Fibroblast of lung (primary cell): ENCODE results near the gene ZNF580. TPM values are rescaled to one million over a fixed set of nuclear protein-coding genes. Genes with fewer than 3 reads are reported as not detected.

Source experiments
- DNase-seq, 2 donors: peaks; one replicate each; pipeline versions ENCODE4 v3.0.0 to v3.0.0-alpha.2; 2010; ENCODE audit warnings: low read depth in 2 of 2
- H2AFZ ChIP-seq: 2 replicates; pipeline ENCODE4 v1.5.1; 2012; ENCODE audit warnings: low read length, control low read depth, inconsistent platforms
- H3K27ac ChIP-seq: 2 replicates; pipeline ENCODE4 v1.5.1; 2011; ENCODE audit warnings: low read length, control low read depth; ENCODE audit not compliant: insufficient read depth
- H3K27me3 ChIP-seq: 2 replicates; pipeline ENCODE4 v1.5.1; 2011; ENCODE audit warnings: mild to moderate bottlenecking, low read length; ENCODE audit not compliant: control insufficient read depth, insufficient read depth
- H3K36me3 ChIP-seq: 2 replicates; pipeline ENCODE4 v1.5.1; 2011; ENCODE audit warnings: low read length; ENCODE audit not compliant: control insufficient read depth, insufficient read depth
- H3K4me1 ChIP-seq: 2 replicates; pipeline ENCODE4 v1.5.1; 2011; ENCODE audit warnings: low read length; ENCODE audit not compliant: control insufficient read depth, insufficient read depth; ENCODE audit errors: extremely low read depth
- H3K4me2 ChIP-seq: 2 replicates; pipeline ENCODE4 v1.5.1; 2011; ENCODE audit warnings: low read length, control low read depth; ENCODE audit not compliant: insufficient read depth; ENCODE audit errors: extremely low read depth
- H3K4me3 ChIP-seq, 4 experiments: fragments of 200-600 bp in 1 of 4; sonication (generic) in 1 of 4; replicated peaks in 1 of 4; 2 replicates each; pipeline ENCODE4 v1.5.1; 2011 to 2016; ENCODE audit warnings: low read length in 4 of 4, low read depth in 3 of 4, mild to moderate bottlenecking in 3 of 4, control low read depth in 2 of 4, inconsistent platforms in 1 of 4, mixed read lengths in 1 of 4; ENCODE audit not compliant: insufficient read depth in 1 of 4; ENCODE audit errors: control extremely low read depth in 1 of 4
- H3K79me2 ChIP-seq: 2 replicates; pipeline ENCODE4 v1.5.1; 2012; ENCODE audit warnings: mild to moderate bottlenecking, low read length, inconsistent platforms; ENCODE audit not compliant: control insufficient read depth, insufficient read depth
- H3K9ac ChIP-seq: 2 replicates; pipeline ENCODE4 v1.5.1; 2011; ENCODE audit warnings: mild to moderate bottlenecking, low read length, control low read depth; ENCODE audit not compliant: insufficient read depth
- H3K9me3 ChIP-seq: 2 replicates; pipeline ENCODE4 v1.5.1; 2012; ENCODE audit warnings: low read depth, low read length; ENCODE audit not compliant: control insufficient read depth, insufficient read depth
- H4K20me1 ChIP-seq: 2 replicates; pipeline ENCODE4 v1.5.1; 2011; ENCODE audit warnings: low read length; ENCODE audit not compliant: control insufficient read depth, insufficient read depth; ENCODE audit errors: extremely low read depth
- CTCF ChIP-seq, 2 donors: IDR thresholded peaks in 1 of 2; conservative IDR thresholded peaks in 1 of 2; 1 replicate in 1 of 2; 2 replicates in 1 of 2; pipeline ENCODE4 v1.5.1; 2011 to 2012; ENCODE audit warnings: low read length in 2 of 2, control low read depth in 1 of 2, inconsistent platforms in 1 of 2, low read depth in 1 of 2, mild to moderate bottlenecking in 1 of 2
- EZH2 ChIP-seq: IDR thresholded peaks from 2 replicates; pipeline ENCODE4 v1.5.1; 2012; ENCODE audit warnings: low read length, control low read depth, mild to moderate bottlenecking; ENCODE audit errors: missing control alignments
- polyA minus RNA-seq: library from RNA; depleted of rRNA, polyadenylated mRNA; stranded (reverse); fragments of >200 nt; gene quantifications from 2 replicates; pipeline ENCODE4 v1.2.3, GENCODE V29; 2011; ENCODE audit warnings: low replicate concordance
- polyA plus RNA-seq, 2 donors: library from polyadenylated mRNA; depleted of rRNA in 1 of 2; stranded (reverse) in 1 of 2; unstranded in 1 of 2; fragments of >200 nt; gene quantifications; 2 replicates each; pipeline ENCODE4 v1.2.1, GENCODE V29; 2011 to 2012; ENCODE audit warnings: missing spikeins in 1 of 2
- total RNA-seq: library from RNA; depleted of rRNA; stranded (reverse); fragments of >200 nt; gene quantifications from 2 replicates; pipeline ENCODE4 v1.2.1, GENCODE V29; 2014

Gene ZNF580
- 3.3 and 4.1 TPM in 2 replicates for total RNA-seq
- polyA plus RNA-seq = 7.2 and 10.9 TPM in 2 replicates
- 43.9 and 54.1 TPM in 2 replicates for polyA plus RNA-seq (2012)
- polyA minus RNA-seq = 59.2 and 75.6 TPM in 2 replicates

DNA sequence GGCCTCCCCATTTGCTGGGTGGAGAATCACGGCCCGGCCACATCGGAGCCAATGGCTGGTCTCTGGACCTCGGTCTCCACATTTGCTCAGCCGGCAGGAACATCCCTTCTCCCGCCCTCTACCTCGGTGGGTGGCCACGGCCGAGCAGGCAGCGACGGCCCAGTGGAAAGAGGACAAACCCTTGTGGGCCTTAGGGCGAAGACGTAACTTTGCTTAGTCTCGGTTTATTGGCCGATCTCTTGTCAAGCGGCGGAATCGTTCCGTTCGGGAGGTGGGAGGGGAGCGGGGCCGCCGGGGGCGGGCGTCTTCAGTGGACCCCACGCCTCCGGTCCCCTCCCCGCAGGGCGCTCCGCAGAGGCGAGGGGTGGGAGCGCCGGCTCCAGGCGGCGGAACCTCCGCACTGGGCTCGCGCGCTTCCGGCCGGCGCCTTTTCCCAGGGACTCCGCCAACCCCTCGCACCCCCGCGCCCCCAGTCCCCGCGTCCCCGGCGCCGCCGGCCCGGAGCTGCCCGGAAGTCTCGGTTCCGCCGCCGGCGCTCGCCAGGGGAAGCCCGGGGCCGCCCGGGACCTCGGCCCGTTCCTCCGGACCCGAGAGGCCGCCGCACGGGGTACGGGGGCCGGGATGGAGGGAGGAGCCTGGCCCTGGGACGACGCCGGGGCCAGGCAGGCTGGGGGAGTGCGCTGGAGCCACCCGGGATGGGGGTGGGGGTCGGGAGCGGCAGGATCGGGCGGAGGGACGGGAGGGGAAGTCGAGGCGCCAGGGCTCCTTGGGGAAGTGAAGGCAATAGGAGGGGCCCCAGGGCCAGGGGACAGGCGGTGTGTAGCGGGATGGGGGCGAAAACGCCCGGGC is at the start of gene ZNF580:
Gene ZNF580 (plus strand): TSS at position 426 of the 849 bp plus-strand sequence. CDS start 1,507 bp downstream, outside the sequence.
- peak within 1 kb of the TSS; percentile 88 for H3K4me2 ChIP-seq
- no peak for TF ChIP-seq EZH2
- TF ChIP-seq CTCF (conservative IDR thresholded peaks at IDR 0.05 in 1 of 2, IDR thresholded peaks at IDR 0.05 in 1 of 2; ENCODE audit: low read depth in 1 of 2, low read length in 2 of 2) = no peak
- no peaks in the 10 kb centered on the region for H3K9me3 ChIP-seq
- H3K79me2 ChIP-seq = peaks cover 59% of the 10 kb centered on the region
- H3K36me3 ChIP-seq = peaks cover 17% of the 10 kb centered on the region
- peaks cover 20% of the 10 kb centered on the region for H3K4me1 ChIP-seq
- peak within 1 kb of the TSS; percentile 31 for H2AFZ ChIP-seq
- no peaks in the 10 kb centered on the region for H4K20me1 ChIP-seq
- H3K27ac ChIP-seq = peak within 1 kb of the TSS; percentile 66
- H3K27me3 ChIP-seq = no peaks in the 10 kb centered on the region
- H3K9ac ChIP-seq = peak within 1 kb of the TSS; percentile 77
- DNase-seq = peak; percentile 80 to 91
- peak within 1 kb of the TSS; percentile 74 to 92 (median 85) for H3K4me3 ChIP-seq

GRCh38 chr19:55591555-55591954 is 49.2 kb upstream of the ZNF580 start:
- Histone ChIP-seq H3K9me3 (no peaks in the 10 kb centered on the region), H3K9ac (no peak overlapping the region), H3K36me3 (peaks cover 14% of the 10 kb centered on the region), H2AFZ (no peak overlapping the region), H4K20me1 (no peaks in the 10 kb centered on the region), H3K4me1 (peaks cover 5% of the 10 kb centered on the region), H3K4me2 (no peak overlapping the region), H3K27ac (no peak overlapping the region), H3K79me2 (no peaks in the 10 kb centered on the region), H3K4me3 (no peak overlapping the region), H3K27me3 (no peaks in the 10 kb centered on the region)
- no peak for TF ChIP-seq CTCF (conservative IDR thresholded peaks at IDR 0.05 in 1 of 2, IDR thresholded peaks at IDR 0.05 in 1 of 2; ENCODE audit: low read depth in 1 of 2, low read length in 2 of 2)
- no peak for TF ChIP-seq EZH2
- DNase-seq = no peak

DNA sequence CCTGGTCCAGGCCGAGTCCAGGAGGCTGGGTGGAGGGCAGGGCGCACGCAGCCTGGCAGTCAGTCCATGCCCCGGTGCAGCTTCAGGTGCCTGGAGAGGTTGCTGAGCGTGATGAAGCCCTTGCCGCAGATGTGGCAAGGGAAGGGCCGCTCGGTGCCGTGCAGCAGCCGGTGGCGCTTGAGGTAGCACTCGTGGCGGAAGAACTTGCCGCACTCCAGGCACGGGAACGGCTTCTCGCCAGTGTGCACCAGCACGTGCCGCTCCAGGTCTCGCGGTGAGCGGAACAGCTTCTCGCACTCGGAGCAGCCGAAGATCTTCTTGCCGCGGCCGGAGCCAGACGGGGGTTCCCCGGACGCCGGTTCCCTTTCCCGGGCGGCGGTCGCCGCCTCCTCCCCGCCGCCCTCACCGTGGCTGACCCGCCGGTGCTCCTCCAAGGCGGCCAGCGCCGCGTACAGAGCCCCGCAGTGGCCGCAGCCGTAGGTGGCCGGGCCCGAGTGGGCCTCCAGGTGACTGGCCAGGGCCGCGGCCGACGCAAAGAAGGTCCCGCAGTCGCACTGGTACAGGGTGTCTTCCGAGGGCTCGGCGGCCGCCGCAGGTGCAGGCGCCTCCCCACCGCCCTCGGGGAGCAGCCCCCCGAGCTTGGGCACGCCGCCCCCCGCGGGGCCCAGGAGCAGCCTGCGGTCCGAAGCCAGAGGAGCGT is 48.3 kb upstream of the ZNF580 start:
- H3K27me3 ChIP-seq = no peaks in the 10 kb centered on the region
- H3K9me3 ChIP-seq = no peaks in the 10 kb centered on the region
- no peak overlapping the region for H2AFZ ChIP-seq
- peaks cover 15% of the 10 kb centered on the region for H3K36me3 ChIP-seq
- no peaks in the 10 kb centered on the region for H3K4me1 ChIP-seq
- no peak overlapping the region for H3K4me2 ChIP-seq
- no peak overlapping the region for H3K4me3 ChIP-seq
- TF ChIP-seq CTCF (conservative IDR thresholded peaks at IDR 0.05 in 1 of 2, IDR thresholded peaks at IDR 0.05 in 1 of 2; ENCODE audit: low read depth in 1 of 2, low read length in 2 of 2) (no peak), EZH2 (no peak)
- no peak for DNase-seq
- H4K20me1 ChIP-seq = no peaks in the 10 kb centered on the region
- H3K79me2 ChIP-seq = no peaks in the 10 kb centered on the region
- H3K27ac ChIP-seq = no peak overlapping the region
- H3K9ac ChIP-seq = no peak overlapping the region
